SKM-1 treated with dmso at 0.1 percent for 144 hours (cell line): ENCODE data around the gene ZNF207.
"Not testable (repeated sequence)": the region's sequence is repeated elsewhere in the genome, so short reads cannot be mapped to it uniquely, and the experiment has no call there.

Source experiments
- DNase-seq: peaks from one replicate; lab custom pipeline; 2025; ENCODE audit not compliant: unreplicated experiment; lab: John Stamatoyannopoulos, UW

Gene ZNF207

DNA sequence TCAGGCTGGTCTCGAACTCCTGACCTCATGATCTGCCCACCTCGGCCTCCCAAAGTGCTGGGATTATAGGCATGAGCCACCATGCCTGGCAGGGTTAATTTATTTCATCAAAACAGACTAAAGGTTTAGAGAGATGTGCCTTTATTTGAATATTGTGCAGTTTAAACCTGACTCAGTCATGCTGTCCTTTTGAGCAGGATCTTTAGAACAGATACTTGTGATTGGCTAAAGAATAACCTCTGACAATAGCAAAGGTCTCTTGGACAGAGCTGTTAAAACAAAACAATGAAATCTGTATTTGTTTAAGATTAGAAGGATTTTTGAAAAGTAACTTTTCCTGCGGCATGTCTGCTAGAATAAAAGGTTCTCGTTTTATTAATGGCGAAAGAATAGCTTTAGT is 36.0 kb downstream of the ZNF207 start:
- no peak for DNase-seq

DNA sequence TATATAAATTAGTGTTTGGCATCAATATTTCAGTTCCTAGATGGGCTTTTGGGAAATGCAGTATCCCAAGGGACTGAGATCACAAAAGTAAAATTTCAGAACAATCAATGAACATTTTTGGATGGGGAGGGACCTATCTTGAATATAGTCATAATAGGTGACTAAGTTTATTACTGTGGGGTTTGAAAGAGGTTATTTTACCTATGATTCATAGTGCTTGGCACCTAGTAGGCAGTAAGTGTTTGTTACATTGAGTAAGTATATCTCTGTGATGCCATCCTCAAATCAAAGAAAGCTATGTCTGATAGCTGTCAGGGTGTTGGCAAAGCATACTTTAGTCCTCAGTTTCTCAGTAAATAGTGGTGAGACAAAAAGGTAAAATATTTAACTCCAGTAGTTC is 36.9 kb downstream of the ZNF207 start:
- DNase-seq: no peak

DNA sequence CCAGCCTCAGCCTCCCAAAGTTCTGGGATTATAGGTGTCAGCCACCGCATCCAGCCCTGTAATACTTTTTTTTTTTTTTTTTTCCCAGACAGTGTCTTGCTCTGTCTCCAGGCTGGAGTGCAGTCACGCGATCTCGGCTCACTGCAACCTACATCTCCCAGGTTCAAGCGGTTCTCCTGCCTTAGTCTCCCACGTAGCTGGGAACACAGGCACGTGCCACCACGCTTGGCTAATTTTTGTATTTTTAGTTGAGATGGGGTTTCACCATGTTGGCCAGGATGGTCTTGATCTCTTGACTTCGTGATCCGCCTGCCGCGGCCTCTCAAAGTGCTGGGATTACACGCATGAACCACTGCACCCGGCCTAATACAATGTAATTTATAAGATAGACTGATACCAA is 38.2 kb downstream of the ZNF207 start:
- not testable (repeated sequence) for DNase-seq

DNA sequence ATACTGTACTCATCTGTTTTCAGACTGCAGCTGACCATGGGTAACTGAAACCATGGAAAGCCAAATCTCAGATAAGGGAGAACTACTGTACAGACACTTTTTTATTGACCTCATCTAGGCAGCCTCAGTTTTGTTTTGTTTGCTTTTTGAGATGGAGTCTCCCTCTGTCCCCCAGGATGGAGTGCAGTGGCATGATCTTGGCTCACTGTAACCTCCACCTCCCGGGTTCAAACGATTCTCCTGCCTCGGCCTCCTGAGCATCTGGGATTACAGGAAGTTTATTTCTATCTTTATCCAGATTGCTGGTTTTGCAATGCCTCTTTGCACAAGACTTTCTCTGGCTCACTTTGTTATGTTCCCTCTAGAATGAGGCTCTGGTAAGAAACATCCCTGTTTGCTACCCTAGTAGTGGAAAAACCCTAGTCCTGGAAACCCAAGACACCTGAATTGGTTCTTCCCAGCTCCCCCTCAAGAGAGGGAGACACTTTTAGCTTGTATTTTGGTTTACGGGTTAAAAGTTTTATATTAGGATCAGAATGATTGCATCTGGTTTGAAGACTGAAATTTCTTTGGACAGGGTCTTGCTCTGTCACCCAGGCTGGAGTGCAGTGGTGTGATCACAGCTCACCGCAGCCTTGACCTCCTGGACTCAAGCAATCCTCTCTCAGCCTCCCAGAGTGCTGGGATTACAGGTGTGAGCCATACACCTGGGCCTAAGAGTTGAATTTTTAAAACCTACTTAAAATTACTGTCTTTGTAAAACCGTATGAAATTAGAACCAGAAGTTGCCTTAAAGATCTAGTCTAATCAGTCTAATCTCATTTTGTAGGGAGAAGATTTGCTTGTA is 38.9 kb downstream of the ZNF207 start:
- no peak for DNase-seq

DNA sequence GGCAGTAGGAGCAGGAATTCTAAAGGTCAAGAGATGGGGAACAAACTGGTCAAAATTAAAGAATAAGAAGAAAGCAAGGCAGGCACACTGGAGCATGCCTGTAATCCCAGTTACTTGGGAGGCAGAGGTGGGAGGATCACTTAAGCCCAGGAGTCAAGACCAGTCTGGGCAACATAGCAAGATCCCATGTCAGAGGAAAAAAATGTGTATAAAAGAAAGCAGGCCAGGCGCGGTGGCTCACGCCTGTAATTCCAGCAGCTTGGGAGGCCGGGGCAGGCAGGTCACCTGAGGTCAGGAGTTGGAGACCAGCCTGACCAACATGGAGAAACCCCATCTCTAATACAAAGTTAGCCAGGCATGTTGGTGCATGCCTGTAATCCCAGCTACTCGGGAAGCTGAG is 43.9 kb downstream of the ZNF207 start:
- no peak for DNase-seq

DNA sequence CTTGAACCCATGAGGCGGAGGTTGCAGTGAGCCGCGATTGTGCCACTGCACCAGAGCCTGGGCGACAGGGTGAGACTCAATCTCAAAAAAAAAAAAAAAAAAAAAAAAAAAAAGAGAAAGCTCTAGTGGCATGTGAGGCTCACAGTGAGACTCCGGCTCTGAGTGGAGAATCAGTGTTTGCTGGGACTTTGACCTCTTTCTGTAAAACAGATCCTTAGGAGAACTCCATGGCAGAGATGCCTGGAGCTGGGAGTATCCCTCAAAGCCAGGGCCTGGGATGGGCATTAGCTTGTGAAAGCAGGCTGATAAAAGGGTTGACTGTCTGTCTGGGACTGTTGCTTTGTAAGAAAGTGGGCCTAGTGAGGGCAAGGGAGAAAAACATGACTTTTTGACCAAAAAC is 46.4 kb downstream of the ZNF207 start:
- no peak for DNase-seq

DNA sequence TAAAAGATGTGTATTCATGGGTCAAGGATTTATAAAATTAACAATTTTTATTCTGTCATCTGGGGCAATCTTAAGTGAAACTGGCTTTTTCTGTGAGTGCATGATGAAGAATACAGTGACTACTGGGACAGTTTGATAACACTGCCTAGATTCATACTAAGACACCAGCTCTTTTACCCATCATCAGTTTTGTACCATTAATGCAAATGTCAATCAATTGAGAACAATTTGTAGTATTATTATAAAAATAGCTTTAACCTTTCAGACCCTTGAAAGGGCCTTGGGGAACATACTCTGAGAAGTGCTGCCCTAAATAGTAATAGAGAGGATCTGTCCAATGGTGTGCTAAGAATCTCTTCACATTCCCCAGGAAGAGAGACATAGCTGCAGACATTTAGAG is 49.0 kb downstream of the ZNF207 start:
- DNase-seq: no peak

DNA sequence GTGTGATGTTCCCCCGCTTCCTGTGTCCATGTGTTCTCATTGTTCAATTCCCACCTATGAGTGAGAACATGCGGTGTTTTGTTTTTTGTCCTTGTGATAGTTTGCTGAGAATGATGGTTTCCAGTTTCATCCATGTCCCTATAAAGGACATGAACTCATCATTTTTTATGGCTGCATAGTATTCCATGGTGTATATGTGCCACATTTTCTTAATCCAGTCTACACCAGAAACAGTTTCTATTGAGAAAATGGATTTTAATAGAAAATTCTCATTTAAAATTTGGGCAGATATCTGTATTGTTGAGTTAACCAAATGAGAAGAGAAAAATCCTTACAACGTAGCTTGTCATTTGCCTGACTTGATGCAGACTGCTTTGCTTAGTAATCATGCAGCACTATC is 60.1 kb downstream of the ZNF207 start:
- DNase-seq: not testable (repeated sequence)

DNA sequence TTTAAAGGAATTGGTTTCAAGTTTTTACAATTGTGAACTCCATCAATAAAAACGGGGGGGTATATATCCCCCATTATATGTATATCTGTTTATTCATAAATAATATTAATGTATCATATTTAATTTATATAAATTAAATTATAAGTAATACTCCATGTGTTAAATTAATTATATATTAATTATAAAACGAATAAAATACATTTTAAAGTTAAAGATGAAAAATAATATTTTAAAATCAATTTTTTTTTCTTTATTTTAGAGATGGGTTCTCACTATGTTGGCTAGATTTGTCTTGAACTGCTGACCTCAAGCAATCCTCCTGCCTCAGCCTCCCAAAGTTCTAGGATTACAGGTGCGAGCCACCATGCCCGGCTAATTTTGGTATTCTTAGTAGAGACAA is 76.9 kb downstream of the ZNF207 start:
- no peak for DNase-seq

DNA sequence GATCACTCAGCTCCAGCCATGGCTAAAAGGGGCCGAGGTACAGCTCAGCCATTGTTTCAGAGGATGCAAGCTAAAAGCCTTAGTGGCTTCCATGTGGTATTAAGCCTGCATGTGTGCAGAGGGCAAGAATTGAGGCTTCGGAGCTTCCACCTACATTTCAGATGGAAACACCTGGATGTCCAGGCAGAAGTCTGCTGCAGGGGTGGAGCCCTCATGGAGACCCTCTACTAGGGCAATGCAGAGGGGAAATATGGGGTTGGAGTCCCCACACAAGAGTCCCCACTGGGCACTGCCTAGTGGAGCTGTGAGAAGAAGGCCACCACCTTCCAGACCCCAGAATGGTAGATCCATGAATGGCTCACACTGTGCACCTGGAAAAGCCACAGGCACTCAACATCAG is 79.6 kb downstream of the ZNF207 start:
- no peak for DNase-seq
